Natural killer cell treated with Interleukin-12 subunit alpha and Interleukin-12 subunit beta and Interleukin-15 and Interleukin-18, amount 100 ng/mL, for 72 hours (primary cell): ENCODE data around the gene SCN8A. TPM values are rescaled to one million over a fixed set of nuclear protein-coding genes. Genes with fewer than 3 reads are reported as not detected.

Experiments
- ATAC-seq, 2 donors: fragments of 150-1000 bp; cut with Tn5 transposase in 1 of 2; sonication (Bioruptor Pico), chemical (Tn5 transposase) in 1 of 2; 2 replicates each; pipeline ENCODE4 v1.10.0; 2021
- DNase-seq: peaks from one replicate; pipeline ENCODE4 v3.0.0; 2022; ENCODE audit warnings: low spot score
- H3K27ac Mint-ChIP-seq, 2 donors: 1 replicate in 1 of 2; 2 replicates in 1 of 2; pipeline ENCODE4 v1.8.0; 2022; ENCODE audit warnings: mixed read lengths in 2 of 2, mild to moderate bottlenecking in 1 of 2, moderate library complexity in 1 of 2
- H3K27me3 Mint-ChIP-seq, 2 donors: 1 replicate in 1 of 2; 2 replicates in 1 of 2; pipeline ENCODE4 v1.8.0; 2022; ENCODE audit warnings: mixed read lengths in 2 of 2
- H3K36me3 Mint-ChIP-seq: one replicate; pipeline ENCODE4 v1.8.0; 2022; ENCODE audit warnings: mixed read lengths
- H3K4me1 Mint-ChIP-seq, 2 donors: 1 replicate in 1 of 2; 2 replicates in 1 of 2; pipeline ENCODE4 v1.8.0; 2022; ENCODE audit warnings: low read depth in 2 of 2, mixed read lengths in 2 of 2, mild to moderate bottlenecking in 1 of 2
- H3K4me3 Mint-ChIP-seq: one replicate; pipeline ENCODE4 v1.8.0; 2022; ENCODE audit warnings: mixed read lengths
- H3K9me3 Mint-ChIP-seq: 2 replicates; pipeline ENCODE4 v1.8.0; 2022; ENCODE audit warnings: mixed read lengths
- total RNA-seq, 2 donors: library from RNA; stranded (reverse); gene quantifications; one replicate each; pipeline ENCODE4 v1.2.3, GENCODE V29; 2022

Gene SCN8A
- total RNA-seq, 2 donors from 2014 or later, result 0.50 to 1.5 TPM

GRCh38 chr12:51838762-51839161 is 247.7 kb downstream of the SCN8A start:
- Mint-ChIP-seq H3K9me3 (no peaks in the 10 kb centered on the region), H3K4me3 (no peak overlapping the region), H3K27me3 (peaks cover 19 to 24% of the 10 kb centered on the region in 2 donors), H3K4me1 (peaks cover 3 to 4% of the 10 kb centered on the region in 2 donors), H3K27ac (no peak overlapping the region), H3K36me3 (no peaks in the 10 kb centered on the region)
- ATAC-seq (no peak), DNase-seq (no peak)

DNA sequence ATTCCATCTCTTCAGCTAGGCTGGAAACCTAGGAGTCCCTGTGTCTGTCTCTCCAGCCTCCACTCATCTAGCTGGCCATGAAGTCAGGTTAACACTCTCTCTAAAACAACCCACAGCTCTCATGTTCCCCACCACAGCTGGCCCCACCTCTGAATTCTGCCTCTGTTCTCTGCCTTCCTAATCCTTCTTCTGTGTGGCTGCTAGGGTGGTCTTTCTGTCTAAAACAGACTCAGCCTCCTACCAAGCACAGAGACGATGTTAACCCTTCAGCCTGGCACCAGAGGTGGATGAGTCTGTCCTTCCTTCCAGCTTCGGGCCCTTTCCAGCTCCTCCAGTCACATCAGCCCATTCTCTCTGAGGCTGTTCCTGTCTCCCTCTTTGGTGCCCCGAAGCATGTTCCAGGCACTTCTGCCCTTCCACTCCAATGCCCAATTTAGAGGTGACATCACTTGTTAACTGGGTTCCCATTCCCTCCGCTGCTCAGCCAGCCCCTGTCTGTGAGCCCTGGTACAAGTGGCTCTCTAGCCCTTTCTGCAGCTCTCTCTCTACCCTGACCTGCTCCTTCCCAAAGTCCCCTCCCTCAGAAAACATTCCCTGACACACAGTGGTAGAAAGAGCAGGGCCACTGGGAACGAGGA is 248.4 kb downstream of the SCN8A start:
- DNase-seq (no peak), ATAC-seq (no peak)
- Mint-ChIP-seq H3K9me3 (no peaks in the 10 kb centered on the region), H3K4me3 (no peak overlapping the region), H3K36me3 (no peaks in the 10 kb centered on the region), H3K27me3 (peaks cover 22 to 25% of the 10 kb centered on the region in 2 donors), H3K27ac (no peak overlapping the region), H3K4me1 (peaks cover 0 to 6% of the 10 kb centered on the region in 2 donors)

DNA sequence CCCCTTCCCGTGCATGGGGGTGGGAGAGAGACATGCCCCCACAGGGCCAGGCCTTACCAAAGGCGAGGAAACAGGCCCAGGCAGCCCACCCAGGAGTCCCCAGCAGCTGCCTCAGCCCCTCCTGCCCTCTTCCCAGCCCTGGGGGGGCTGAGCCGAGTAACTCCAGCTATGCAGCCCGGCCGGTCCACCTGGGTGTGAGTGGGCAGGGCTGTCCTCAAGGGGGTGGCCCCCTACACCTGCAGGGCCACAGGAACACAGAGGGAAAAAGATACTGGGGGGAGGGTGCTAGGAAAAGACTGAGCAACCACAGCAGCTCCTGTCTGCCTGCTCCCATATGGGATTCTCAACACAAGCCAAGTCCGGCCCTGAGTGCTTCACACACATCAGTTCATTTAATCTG is 249.9 kb downstream of the SCN8A start:
- no peak for ATAC-seq
- Mint-ChIP-seq H3K36me3 (no peaks in the 10 kb centered on the region), H3K27me3 (peaks cover 22 to 37% of the 10 kb centered on the region in 2 donors), H3K9me3 (no peaks in the 10 kb centered on the region), H3K4me3 (no peak overlapping the region), H3K27ac (no peak overlapping the region), H3K4me1 (peaks cover 1 to 8% of the 10 kb centered on the region in 2 donors)
- no peak for DNase-seq

DNA sequence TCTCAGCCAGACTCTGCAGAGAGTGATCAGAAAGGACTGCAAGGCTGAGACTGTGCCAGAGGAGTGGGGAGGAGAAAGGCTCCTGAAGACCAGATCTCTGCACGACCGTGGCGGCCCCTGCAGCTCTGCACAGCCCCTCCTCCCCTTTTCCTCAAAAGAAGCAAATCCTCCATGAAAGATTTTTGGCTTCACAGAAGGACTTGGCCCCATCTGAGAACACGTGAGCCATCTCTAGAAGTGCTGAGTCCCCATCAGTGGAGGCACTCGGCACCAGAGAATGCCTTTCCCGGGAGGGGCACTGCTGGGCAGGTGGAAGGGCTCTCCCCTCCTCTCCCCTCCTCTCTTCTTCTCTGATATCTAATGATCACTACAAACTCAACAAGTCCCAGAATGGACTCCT is 250.7 kb downstream of the SCN8A start:
- Mint-ChIP-seq H3K27ac (no peak overlapping the region), H3K4me3 (no peak overlapping the region), H3K4me1 (peaks cover 4 to 13% of the 10 kb centered on the region in 2 donors), H3K27me3 (peaks cover 26 to 45% of the 10 kb centered on the region in 2 donors), H3K9me3 (no peaks in the 10 kb centered on the region), H3K36me3 (no peaks in the 10 kb centered on the region)
- ATAC-seq (no peak), DNase-seq (no peak)

GRCh38 chr12:51844854-51845253 is 253.8 kb downstream of the SCN8A start:
- no peak for ATAC-seq
- Mint-ChIP-seq H3K36me3 (no peaks in the 10 kb centered on the region), H3K9me3 (no peaks in the 10 kb centered on the region), H3K4me3 (no peak overlapping the region), H3K4me1 (peaks cover 4 to 11% of the 10 kb centered on the region in 2 donors), H3K27ac (no peak overlapping the region), H3K27me3 (peaks cover 19 to 30% of the 10 kb centered on the region in 2 donors)
- no peak for DNase-seq

- Mint-ChIP-seq H3K27me3 (peaks cover 18 to 28% of the 10 kb centered on the region in 2 donors), H3K4me3 (no peak overlapping the region), H3K27ac (no peak overlapping the region), H3K4me1 (peaks cover 4 to 11% of the 10 kb centered on the region in 2 donors), H3K9me3 (no peaks in the 10 kb centered on the region), H3K36me3 (no peaks in the 10 kb centered on the region)
- ATAC-seq, result no peak
- no peak for DNase-seq
These were observed 254.4 kb downstream of the SCN8A start for GRCh38 chr12:51845482-51845881.

- Mint-ChIP-seq H3K27ac (peak overlapping the region in 1 of 2 donors; percentile 44), H3K36me3 (no peaks in the 10 kb centered on the region), H3K4me3 (peak overlapping the region; percentile 75), H3K27me3 (peaks cover 20 to 28% of the 10 kb centered on the region in 2 donors), H3K9me3 (no peaks in the 10 kb centered on the region), H3K4me1 (peaks cover 4 to 14% of the 10 kb centered on the region in 2 donors)
- DNase-seq (no peak), ATAC-seq (no peak)
These were observed 255.2 kb downstream of the SCN8A start for GRCh38 chr12:51846271-51846691.

DNA sequence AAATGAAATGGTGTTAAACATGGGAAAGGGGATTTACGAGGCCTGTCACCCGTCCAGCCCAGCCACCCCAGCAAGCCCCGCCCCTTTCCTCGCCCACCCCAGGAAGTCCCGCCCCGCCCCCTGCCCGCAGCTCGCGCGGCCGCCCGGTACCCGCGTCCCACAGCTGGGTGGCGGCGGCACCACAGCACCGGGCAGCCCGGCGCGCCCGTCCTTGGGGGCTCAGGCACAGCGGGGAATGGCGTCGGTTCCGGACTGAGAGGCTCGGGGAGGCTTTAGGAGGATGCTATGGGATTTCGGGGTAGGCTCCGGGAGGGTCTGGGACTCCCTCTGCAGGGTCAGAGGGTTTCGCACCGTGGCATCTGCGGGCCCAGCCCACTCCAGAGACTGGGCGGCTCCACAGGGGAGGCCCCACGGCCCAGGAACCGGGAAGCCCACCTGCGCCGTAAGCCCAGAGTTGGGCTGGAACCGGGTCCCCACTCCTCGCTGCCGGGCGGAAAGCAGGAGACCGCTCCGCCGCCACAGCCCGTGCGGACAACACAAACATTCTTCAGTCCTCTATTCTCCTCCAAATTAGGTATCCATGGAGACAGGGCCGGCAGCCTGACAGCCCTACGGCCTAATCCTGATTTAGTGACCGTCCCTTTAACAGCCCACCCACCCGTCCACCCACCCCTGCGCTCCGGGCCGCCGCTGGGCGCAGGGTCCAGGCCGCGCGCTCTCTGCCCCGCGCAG is 256.0 kb downstream of the SCN8A start:
- H3K9me3 Mint-ChIP-seq, result no peaks in the 10 kb centered on the region
- H3K27me3 Mint-ChIP-seq, result peaks cover 24 to 28% of the 10 kb centered on the region in 2 donors
- H3K27ac Mint-ChIP-seq, result no peak overlapping the region
- no peaks in the 10 kb centered on the region for H3K36me3 Mint-ChIP-seq
- ATAC-seq, result peak; percentile 68 to 83
- peak; percentile 67 for DNase-seq
- peak overlapping the region; percentile 74 for H3K4me3 Mint-ChIP-seq
- peaks cover 4 to 16% of the 10 kb centered on the region in 2 donors for H3K4me1 Mint-ChIP-seq

DNA sequence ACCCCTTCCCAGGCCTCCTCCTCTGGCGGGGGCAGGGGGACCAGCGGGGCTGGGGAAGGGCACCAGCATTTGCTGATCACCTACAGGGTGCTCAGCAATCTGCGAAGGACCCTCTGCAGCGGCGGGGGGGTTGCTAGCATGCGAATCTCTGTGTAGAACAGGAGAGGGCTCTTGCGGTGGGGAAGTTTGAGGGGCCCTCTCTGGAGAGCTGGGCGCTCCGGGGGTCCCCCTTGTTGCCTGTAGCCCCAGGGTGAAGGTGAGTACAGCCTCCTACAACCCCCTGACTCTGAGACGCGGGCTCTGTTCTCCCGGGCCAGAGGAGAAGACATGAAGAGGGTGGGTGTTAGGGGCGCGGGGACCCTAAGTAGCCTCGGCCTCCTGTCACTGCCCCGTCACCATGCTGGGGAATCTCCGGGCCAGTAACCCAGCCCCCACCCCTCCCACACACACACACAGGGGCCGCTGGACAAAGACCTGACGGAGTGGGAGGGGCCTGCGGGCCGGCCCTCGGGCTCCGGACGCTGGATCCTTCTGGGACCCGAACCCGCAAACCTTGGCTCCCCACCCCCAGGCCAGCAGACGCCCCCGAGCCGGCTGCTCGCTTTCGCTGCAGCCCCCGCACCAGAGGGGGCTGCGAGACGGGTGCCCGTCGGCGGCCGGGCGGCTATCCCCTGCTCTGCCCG is 256.8 kb downstream of the SCN8A start:
- Mint-ChIP-seq H3K4me1 (peaks cover 4 to 16% of the 10 kb centered on the region in 2 donors), H3K27me3 (peaks cover 24 to 35% of the 10 kb centered on the region in 2 donors), H3K4me3 (peak overlapping the region; percentile 30), H3K9me3 (no peaks in the 10 kb centered on the region), H3K36me3 (no peaks in the 10 kb centered on the region), H3K27ac (no peak overlapping the region)
- ATAC-seq (no peak), DNase-seq (no peak)

GRCh38 chr12:51848326-51848727 is 257.3 kb downstream of the SCN8A start, which contains the start of gene FIGNL2:
TSS of gene FIGNL2 (minus strand) at chr12:51848718. CDS start at chr12:51822413, 26,305 bp downstream.
- DNase-seq, result no peak
- peaks cover 27 to 36% of the 10 kb centered on the region in 2 donors for H3K27me3 Mint-ChIP-seq
- H3K4me3 Mint-ChIP-seq, result peak within 1 kb of the TSS; percentile 30
- no peak within 1 kb of the TSS for H3K27ac Mint-ChIP-seq
- no peaks in the 10 kb centered on the region for H3K9me3 Mint-ChIP-seq
- H3K36me3 Mint-ChIP-seq, result no peaks in the 10 kb centered on the region
- ATAC-seq, result no peak
- peaks cover 4 to 16% of the 10 kb centered on the region in 2 donors for H3K4me1 Mint-ChIP-seq

DNA sequence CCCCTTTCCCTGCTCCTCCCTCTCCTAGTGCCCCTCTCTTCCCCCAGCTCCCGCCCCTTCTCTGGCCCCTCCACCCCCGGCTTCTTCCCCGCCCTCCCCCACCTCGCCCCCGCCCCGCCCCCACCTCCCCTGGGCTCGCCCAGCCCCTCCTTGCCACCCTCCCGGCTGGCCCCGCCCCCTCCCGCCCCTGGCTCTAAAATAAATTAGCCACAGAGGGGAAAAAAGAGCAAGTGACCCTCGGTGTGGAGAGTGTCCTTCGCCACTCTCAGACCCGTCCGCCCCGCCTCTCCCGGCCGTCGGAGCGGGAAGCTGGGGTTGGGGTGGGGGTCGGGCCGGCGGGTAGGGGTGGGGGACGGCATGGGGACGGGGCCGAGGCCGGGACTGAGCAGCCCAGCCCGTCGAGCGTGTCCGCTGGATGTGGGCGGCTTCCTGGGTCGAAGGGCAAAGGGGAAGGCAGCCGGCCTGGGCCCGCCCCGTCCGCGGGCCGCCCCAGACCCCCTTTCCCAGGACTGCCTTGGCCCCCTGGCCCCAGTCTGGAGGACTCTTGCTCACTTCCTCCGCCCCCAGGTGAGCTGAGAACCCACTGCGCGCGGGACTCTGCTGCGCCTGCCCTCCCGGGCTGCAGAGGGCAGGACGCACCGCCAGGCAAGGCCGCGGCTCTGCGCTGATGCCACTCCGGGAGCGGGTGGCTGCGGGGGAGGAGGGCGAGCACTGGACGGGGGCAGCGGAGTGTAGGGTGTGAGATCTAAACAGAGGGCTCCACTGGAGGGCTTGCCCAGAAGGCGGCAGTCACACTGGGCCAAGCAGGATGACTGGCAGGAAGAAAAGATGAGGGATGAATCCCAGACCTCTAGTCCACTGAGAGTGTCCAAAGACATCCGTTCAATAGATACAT is 258.1 kb downstream of the SCN8A start:
- ATAC-seq, result no peak
- no peak overlapping the region for H3K27ac Mint-ChIP-seq
- H3K4me1 Mint-ChIP-seq, result peaks cover 4 to 16% of the 10 kb centered on the region in 2 donors
- H3K9me3 Mint-ChIP-seq, result no peaks in the 10 kb centered on the region
- no peaks in the 10 kb centered on the region for H3K36me3 Mint-ChIP-seq
- DNase-seq, result no peak
- H3K27me3 Mint-ChIP-seq, result peaks cover 24 to 32% of the 10 kb centered on the region in 2 donors
- H3K4me3 Mint-ChIP-seq, result no peak overlapping the region

GRCh38 chr12:51850081-51850964 is 259.3 kb downstream of the SCN8A start:
- no peak for DNase-seq
- Mint-ChIP-seq H3K9me3 (no peaks in the 10 kb centered on the region), H3K27ac (no peak overlapping the region), H3K36me3 (no peaks in the 10 kb centered on the region), H3K27me3 (peaks cover 19 to 20% of the 10 kb centered on the region in 2 donors), H3K4me1 (peaks cover 4 to 13% of the 10 kb centered on the region in 2 donors), H3K4me3 (no peak overlapping the region)
- no peak for ATAC-seq
